PC-3 (cell line): ENCODE data around the gene PIP5K1C. TPM values are rescaled to one million over a fixed set of nuclear protein-coding genes. Genes with fewer than 3 reads are reported as not detected.

ENCODE experiments used
- ATAC-seq: fragments of 200-7000 bp; cut with Tn5 transposase; 2 replicates; pipeline ENCODE4 v1.9.1; 2020; ENCODE audit warnings: mild to moderate bottlenecking, moderate library complexity
- BruUV-seq: library from RNA; stranded (reverse); fragments of 400-500 nt; replicated peaks from 2 replicates; lab custom pipeline; 2021; lab: Mats Ljungman, UMichigan
- CTCF ChIA-PET: fragments of 300-600 bp; sonication (Branson Sonifier 250); formaldehyde crosslinking; loops from one replicate; lab custom pipeline; 2022; ENCODE audit warnings: antibody characterized with exemption; lab: Charles Lee
- POLR2A ChIA-PET: fragments of 300-600 bp; sonication (Branson Sonifier 250); formaldehyde crosslinking; loops from one replicate; lab custom pipeline; 2022; ENCODE audit warnings: antibody characterized with exemption; ENCODE audit not compliant: unreplicated experiment; lab: Charles Lee
- DNase-seq: peaks from one replicate; pipeline ENCODE4 v3.0.0-alpha.2; 2015
- H2AFZ ChIP-seq: fragments of 300-600 bp; sonication (generic); 2 replicates; pipeline ENCODE4 v1.6.0; 2016; ENCODE audit warnings: antibody characterized with exemption, low read length
- H3F3A ChIP-seq: fragments of 300-600 bp; sonication (generic); one replicate; pipeline ENCODE4 v1.6.0; 2017; ENCODE audit warnings: antibody characterized with exemption, low read length, control low read depth, mild to moderate bottlenecking; ENCODE audit not compliant: unreplicated experiment
- H3K27ac ChIP-seq: fragments of 300-600 bp; sonication (generic); 2 replicates; pipeline ENCODE4 v1.5.1; 2016; ENCODE audit warnings: mild to moderate bottlenecking, low read length
- H3K27me3 ChIP-seq: fragments of 300-600 bp; sonication (generic); 2 replicates; pipeline ENCODE4 v1.6.1; 2016; ENCODE audit warnings: low read length, mixed read lengths
- H3K36me3 ChIP-seq: fragments of 300-600 bp; sonication (generic); 2 replicates; pipeline ENCODE4 v1.6.1; 2016; ENCODE audit warnings: low read depth, mixed run types, low read length, mixed read lengths
- H3K4me1 ChIP-seq: fragments of 300-600 bp; sonication (generic); 2 replicates; pipeline ENCODE4 v1.5.1; 2016; ENCODE audit warnings: low read length; ENCODE audit not compliant: insufficient read depth
- H3K4me2 ChIP-seq: fragments of 300-600 bp; sonication (generic); 2 replicates; pipeline ENCODE4 v1.6.0; 2016; ENCODE audit warnings: low read length
- H3K4me3 ChIP-seq: fragments of 300-600 bp; sonication (generic); 2 replicates; pipeline ENCODE4 v1.5.1; 2016; ENCODE audit warnings: mild to moderate bottlenecking, low read length, mixed read lengths
- H3K79me2 ChIP-seq: fragments of 300-600 bp; sonication (generic); 2 replicates; pipeline ENCODE4 v1.6.1; 2017; ENCODE audit warnings: low read length, mixed read lengths
- H3K9ac ChIP-seq: fragments of 300-600 bp; sonication (generic); 2 replicates; pipeline ENCODE4 v1.6.0; 2016; ENCODE audit warnings: mild to moderate bottlenecking, low read length
- H3K9me2 ChIP-seq: fragments of 300-600 bp; sonication (generic); replicated peaks from 2 replicates; pipeline ENCODE4 v1.6.1; 2016; ENCODE audit warnings: mixed run types, low read length, mixed read lengths
- H3K9me3 ChIP-seq: fragments of 300-600 bp; sonication (generic); 2 replicates; pipeline ENCODE4 v1.6.1; 2016; ENCODE audit warnings: low read length, mixed read lengths
- H4K20me1 ChIP-seq: fragments of 300-600 bp; sonication (generic); 2 replicates; pipeline ENCODE4 v1.6.1; 2016; ENCODE audit warnings: low read length, mixed read lengths
- CTCF ChIP-seq: fragments of 300-600 bp; sonication (generic); conservative IDR thresholded peaks from 2 replicates; pipeline ENCODE4 v1.5.1; 2017; ENCODE audit warnings: antibody characterized with exemption, low read depth, mild to moderate bottlenecking, low read length
- EZH2 ChIP-seq: fragments of 300-600 bp; sonication (generic); IDR thresholded peaks from one replicate; pipeline ENCODE4 v1.6.1; 2017; ENCODE audit warnings: antibody characterized with exemption, mild to moderate bottlenecking, low read length; ENCODE audit not compliant: unreplicated experiment
- EZH2phosphoT487 ChIP-seq: fragments of 300-600 bp; sonication (generic); IDR thresholded peaks from 2 replicates; pipeline ENCODE4 v1.6.1; 2018; ENCODE audit warnings: mild to moderate bottlenecking, antibody characterized with exemption, low read length, borderline replicate concordance
- intact Hi-C: fragments of 100-400 bp; cut with micrococcal nuclease; formaldehyde crosslinking; loops from 2 replicates; pipeline ENCODE4 v1.9.0; 2023
- total RNA-seq: library from RNA; depleted of rRNA; stranded (reverse); fragments of >200 nt; gene quantifications from 2 replicates; pipeline ENCODE4 v1.2.3, GENCODE V29; 2014

The PIP5K1C gene
- total RNA-seq, 1 experiment from 2014 or later = 16.1 TPM

DNA sequence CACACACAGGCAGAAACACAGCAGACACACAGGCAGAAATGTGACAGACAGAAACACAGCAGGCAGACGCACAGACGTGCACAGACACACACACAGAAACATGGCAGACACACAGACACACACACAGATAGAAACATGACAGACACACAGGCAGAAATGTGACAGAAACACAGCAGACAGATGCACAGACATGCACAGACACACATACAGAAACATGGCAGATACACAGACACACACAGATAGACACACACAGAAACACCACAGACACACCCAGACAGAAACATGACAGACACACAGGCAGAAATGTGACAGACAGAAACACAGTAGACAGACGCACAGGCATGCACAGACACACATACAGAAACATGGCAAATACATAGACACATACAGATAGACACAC is 94.9 kb downstream of the PIP5K1C start:
- H3K79me2 ChIP-seq = no peaks in the 10 kb centered on the region
- no peak overlapping the region for H2AFZ ChIP-seq
- intact Hi-C loops = no loop called here
- no peak overlapping the region for H3K9ac ChIP-seq
- no peaks in the 10 kb centered on the region for H3K9me3 ChIP-seq
- ATAC-seq (no peak), DNase-seq (no peak)
- TF ChIP-seq CTCF = no peak
- TF ChIP-seq EZH2phosphoT487 = no peak
- TF ChIP-seq EZH2 = no peak
- POLR2A ChIA-PET = no interaction called here
- BruUV-seq = no TSS peak
- no peaks in the 10 kb centered on the region for H3K36me3 ChIP-seq
- CTCF ChIA-PET = no interaction called here
- H4K20me1 ChIP-seq = no peaks in the 10 kb centered on the region
- H3K4me3 ChIP-seq = peak overlapping the region; percentile 66
- H3K27me3 ChIP-seq = no peaks in the 10 kb centered on the region
- peaks cover 16% of the 10 kb centered on the region; the same call in 1 of the 2 replicates for H3K4me1 ChIP-seq
- H3K9me2 ChIP-seq = no peaks in the 10 kb centered on the region
- H3K4me2 ChIP-seq = peak overlapping the region; percentile 88
- no peaks in the 10 kb centered on the region for H3F3A ChIP-seq
- no peak overlapping the region for H3K27ac ChIP-seq

- no peaks in the 10 kb centered on the region for H3K9me3 ChIP-seq
- H3K27ac ChIP-seq = no peak overlapping the region
- TF ChIP-seq EZH2 = no peak
- TF ChIP-seq CTCF = no peak
- no peak for TF ChIP-seq EZH2phosphoT487
- no peaks in the 10 kb centered on the region for H3F3A ChIP-seq
- ATAC-seq (no peak), DNase-seq (no peak)
- H3K4me1 ChIP-seq = peaks cover 16% of the 10 kb centered on the region; the same call in 1 of the 2 replicates
- intact Hi-C loops = no loop called here
- TSS peak; percentile 18 for BruUV-seq
- H3K9me2 ChIP-seq = no peaks in the 10 kb centered on the region
- H3K79me2 ChIP-seq = no peaks in the 10 kb centered on the region
- H3K4me3 ChIP-seq = no peak overlapping the region
- H3K4me2 ChIP-seq = no peak overlapping the region
- no peak overlapping the region for H2AFZ ChIP-seq
- no peaks in the 10 kb centered on the region for H3K27me3 ChIP-seq
- ChIA-PET POLR2A (no interaction called here), CTCF (no interaction called here)
- no peak overlapping the region for H3K9ac ChIP-seq
- H4K20me1 ChIP-seq = no peaks in the 10 kb centered on the region
- H3K36me3 ChIP-seq = no peaks in the 10 kb centered on the region
These were observed 95.3 kb downstream of the PIP5K1C start for GRCh38 chr19:3604987-3605343.

DNA sequence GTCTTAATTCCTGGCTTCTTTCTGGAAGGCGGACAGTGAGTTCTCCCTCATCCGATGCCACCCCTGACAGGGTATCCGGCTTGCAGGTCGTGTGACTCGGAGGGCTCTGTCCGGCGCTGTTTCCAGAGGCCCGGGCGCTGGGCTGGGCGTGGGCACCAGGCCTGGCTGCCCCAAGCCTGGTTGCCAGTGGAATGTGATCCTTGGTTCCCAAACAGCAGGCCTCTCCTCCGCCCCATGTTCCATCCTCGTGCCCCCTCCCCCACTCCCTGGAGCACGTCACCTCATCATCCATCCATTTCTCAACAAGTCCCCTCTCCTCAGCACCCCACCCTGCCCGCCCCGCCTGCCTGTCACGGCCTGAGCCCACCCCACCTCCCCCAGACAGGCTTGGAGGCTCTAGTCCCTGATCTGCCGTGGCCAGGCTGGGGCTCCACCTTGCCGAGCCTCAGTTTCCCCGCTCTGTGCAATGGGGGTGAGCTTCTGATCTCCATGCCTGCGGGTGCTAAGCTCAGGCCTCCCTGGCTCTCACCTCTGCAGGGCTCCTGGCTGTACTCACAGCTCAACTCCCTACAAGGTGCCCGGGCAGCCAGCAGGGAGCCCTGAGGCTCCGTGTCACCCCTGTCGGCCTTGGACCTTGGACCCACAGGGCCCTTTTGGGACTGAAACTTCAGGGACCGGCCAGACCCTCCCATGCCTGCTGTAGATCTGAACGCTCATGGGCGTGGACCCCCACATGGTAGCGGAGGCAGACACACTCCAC is 95.9 kb downstream of the PIP5K1C start:
- H3K79me2 ChIP-seq = no peaks in the 10 kb centered on the region
- no peaks in the 10 kb centered on the region for H3F3A ChIP-seq
- H3K36me3 ChIP-seq = no peaks in the 10 kb centered on the region
- H3K4me3 ChIP-seq = no peak overlapping the region
- DNase-seq (no peak), ATAC-seq (no peak)
- H3K4me2 ChIP-seq = no peak overlapping the region
- no peaks in the 10 kb centered on the region for H3K9me2 ChIP-seq
- no peaks in the 10 kb centered on the region for H4K20me1 ChIP-seq
- H3K9ac ChIP-seq = no peak overlapping the region
- H3K4me1 ChIP-seq = peaks cover 16% of the 10 kb centered on the region; the same call in 1 of the 2 replicates
- no TSS peak for BruUV-seq
- no peak overlapping the region for H3K27ac ChIP-seq
- TF ChIP-seq CTCF (no peak), EZH2phosphoT487 (no peak), EZH2 (no peak)
- no peak overlapping the region for H2AFZ ChIP-seq
- intact Hi-C loops = no loop called here
- H3K27me3 ChIP-seq = no peaks in the 10 kb centered on the region
- no peaks in the 10 kb centered on the region for H3K9me3 ChIP-seq
- CTCF ChIA-PET = no interaction called here
- POLR2A ChIA-PET = no interaction called here
